GM18867 (cell line): ENCODE results near the gene NBPF11.
"Not testable (repeated sequence)": the region's sequence is repeated elsewhere in the genome, so short reads cannot be mapped to it uniquely, and the experiment has no call there.

Experiments used
- ATAC-seq: cut with Tn5 transposase; IDR thresholded peaks from one replicate; pipeline ENCODE4 v1.9.1; 2021; ENCODE audit warnings: mild to moderate bottlenecking, moderate library complexity; ENCODE audit not compliant: unreplicated experiment

NBPF11 gene

DNA sequence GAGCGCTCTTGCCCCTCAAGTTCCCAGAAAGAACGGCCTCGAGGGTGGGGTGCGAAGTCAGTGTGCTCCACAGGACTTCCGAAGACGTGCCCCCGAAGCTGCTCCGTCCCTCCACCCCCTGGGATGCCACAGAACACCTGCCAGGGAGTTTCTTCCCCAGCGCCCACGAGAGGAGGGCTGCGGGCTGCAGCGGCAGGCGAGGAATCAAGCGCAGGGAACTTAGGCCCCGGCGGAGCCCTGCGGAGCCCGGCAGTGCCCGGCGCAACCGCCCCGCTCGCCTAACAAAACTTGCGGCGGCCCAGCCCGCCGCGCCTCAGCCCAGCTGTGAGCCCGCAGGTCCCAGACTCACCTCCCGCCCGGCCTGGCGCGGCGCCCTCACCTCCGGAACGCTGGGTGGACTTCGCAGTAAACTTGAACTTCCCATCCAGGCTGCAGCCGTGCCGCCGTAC is 686 bp downstream of the NBPF11 start:
- ATAC-seq = peak; percentile 24

DNA sequence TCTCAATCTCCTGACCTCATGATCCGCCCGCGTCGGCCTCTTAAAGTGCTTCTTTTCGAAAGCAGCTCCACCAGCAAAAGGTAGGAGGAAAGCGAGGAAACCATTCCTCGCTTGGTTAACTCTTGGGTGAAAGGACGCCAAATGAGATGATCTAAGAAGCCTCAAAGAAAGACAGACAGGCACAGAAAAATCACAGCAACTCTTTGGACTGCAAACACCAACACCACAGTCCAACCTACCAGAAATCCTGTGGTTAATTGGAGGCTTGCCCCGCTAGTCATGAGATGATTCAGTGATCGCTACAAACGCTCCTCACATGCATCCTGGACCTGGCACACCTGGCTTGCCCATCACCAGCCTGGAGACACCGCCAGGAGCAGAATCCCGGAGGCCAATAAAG is 1.1 kb downstream of the NBPF11 start:
- not testable (repeated sequence) for ATAC-seq

DNA sequence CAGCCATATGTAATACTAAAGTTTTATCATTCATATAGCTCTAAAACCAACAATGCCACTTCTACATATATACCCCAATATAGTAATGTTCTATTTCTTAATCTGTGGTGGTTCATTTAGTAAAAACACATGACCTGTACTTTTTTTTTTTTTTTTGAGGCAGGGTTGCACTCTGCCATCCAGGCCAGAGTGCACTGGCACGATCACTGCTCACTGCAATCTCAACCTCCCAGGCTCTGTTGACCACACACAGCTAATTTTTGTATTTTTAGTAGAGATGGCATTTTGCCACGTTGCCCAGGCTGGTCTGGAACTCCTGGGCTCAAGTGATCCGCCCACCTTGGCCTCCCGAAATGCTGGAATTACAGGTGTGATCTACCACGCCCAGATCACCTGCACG is 2.1 kb downstream of the NBPF11 start:
- not testable (repeated sequence) for ATAC-seq

DNA sequence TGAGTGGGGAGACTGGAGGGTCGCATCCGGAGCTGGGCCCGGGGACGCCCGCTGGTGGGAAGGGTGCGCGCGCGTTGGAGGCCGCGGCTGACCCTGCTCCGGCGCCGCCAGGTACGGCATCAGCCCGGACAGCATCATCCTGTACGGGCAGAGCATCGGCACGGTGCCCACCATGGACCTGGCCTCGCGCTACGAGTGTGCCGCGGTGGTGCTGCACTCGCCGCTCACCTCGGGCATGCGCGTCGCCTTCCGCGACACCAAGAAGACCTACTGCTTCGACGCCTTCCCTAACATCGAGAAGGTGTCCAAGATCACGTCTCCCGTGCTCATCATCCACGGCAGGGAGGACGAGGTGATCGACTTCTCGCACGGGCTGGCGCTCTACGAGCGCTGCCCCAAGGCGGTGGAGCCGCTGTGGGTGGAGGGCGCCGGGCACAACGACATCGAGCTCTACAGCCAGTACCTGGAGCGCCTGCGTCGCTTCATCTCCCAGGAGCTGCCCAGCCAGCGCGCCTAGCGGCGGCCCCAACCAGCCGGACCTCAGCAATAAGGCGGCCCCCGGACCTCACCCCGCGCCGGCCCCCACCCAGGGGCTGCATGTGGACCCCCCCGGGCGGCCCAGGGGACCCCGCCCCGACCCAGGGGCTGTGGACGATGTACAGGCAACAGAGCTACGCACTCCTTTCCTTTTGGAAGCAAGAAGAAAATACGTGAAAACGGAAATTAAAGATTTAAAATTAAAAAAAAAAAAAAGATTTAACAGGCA is 2.8 kb downstream of the NBPF11 start:
- ATAC-seq = not testable (repeated sequence)

DNA sequence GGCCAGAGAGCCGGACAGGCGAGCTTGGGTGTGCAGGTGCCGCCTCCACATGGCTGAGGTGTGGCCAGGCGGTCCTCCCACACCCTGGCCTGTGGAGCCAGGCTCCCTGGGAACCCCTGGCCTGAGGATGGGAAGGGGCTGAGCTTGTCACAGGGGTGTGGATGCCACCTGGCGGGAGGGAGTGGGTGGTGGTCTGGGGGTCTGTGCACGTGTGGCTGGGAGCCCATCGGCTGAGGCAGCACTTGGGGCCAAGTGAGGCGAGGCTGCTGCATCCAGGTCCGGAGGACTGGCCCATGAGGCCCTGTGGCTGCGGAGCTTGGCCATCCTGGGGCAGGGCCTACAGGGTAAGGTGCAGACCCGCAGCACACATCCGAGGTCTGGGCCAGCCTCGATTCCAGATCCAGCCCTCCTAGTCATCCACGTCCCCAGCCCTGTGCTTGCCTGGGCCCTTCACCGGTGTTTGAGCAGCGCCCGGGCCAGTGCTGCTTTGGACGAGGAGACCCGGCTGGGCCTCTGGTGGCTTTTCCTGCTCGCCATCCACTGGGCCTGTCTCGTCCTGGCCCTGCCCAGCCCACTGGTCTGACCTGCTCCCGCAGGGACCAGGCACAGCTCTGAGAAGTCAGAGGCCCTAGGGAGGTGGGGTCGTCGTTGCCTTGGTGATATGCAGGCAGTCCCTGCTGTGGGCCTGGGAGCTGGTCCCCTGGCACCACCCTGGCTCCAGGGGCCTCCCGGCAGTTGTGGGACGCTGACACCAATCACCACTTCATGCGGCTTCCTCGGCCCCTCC is 4.8 kb downstream of the NBPF11 start:
- ATAC-seq = not testable (repeated sequence)

DNA sequence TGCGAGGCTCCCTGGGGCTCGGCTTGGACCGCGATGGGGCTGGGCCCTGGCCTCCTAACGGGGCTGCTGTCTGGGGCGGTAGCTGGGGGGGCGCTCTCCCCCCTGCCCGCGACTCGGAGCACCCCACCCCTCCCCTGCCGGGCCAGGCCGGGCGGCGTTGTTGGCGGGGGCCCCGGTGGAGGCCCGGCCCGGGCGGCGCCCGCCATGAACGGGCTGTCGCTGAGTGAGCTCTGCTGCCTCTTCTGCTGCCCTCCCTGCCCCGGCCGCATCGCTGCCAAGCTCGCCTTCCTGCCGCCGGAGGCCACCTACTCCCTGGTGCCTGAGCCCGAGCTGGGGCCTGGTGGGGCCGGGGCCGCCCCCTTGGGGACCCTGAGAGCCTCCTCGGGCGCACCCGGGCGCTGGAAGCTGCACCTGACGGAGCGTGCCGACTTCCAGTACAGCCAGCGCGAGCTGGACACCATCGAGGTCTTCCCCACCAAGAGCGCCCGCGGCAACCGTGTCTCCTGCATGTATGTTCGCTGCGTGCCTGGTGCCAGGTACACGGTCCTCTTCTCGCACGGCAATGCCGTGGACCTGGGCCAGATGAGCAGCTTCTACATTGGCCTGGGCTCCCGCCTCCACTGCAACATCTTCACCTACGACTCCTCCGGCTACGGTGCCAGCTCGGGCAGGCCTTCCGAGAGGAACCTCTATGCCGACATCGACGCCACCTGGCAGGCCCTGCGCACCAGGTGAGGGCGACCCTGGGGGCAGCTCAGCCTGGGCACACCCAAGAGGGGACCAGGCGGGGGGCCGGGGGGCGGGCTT is 5.7 kb downstream of the NBPF11 start:
- ATAC-seq = not testable (repeated sequence)

DNA sequence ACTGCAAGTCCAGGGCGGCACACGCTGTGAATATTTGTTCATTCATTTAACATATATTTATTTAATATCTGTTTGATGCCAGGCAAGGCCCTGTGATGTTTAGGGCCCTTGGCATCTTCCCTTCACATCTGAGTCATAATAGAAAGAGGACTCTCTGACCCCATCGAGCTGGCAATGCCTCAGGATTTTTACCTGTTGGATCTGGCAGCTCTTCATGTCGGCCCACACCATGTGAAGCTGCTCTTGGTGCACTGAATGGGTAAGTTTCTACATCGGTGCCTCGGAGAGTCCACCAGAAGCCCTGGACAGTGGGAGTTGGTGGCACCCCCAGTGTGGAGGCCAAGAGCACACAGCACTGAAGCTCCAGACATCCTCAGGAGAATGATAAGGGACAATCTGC is 8.9 kb downstream of the NBPF11 start:
- not testable (repeated sequence) for ATAC-seq

DNA sequence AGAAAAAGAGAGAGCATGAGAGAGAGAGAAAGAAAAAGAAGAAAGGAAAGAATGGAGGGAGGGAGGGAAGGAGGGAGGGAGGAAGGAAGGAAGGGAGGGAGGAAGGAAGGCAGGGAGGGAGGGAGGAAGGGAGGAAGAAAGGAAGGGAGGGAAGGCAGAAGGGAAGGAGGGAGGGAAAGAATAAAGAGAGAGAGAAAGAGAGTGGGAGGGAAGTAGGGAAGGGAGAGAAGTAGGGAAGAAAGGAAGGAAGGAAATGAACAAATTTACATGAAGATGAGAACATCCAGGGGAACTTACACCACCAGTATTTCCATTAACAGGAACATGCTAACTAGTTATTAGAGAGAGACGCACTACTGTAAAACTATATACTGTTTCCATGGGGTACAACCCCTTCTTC is 10.1 kb downstream of the NBPF11 start:
- not testable (repeated sequence) for ATAC-seq

DNA sequence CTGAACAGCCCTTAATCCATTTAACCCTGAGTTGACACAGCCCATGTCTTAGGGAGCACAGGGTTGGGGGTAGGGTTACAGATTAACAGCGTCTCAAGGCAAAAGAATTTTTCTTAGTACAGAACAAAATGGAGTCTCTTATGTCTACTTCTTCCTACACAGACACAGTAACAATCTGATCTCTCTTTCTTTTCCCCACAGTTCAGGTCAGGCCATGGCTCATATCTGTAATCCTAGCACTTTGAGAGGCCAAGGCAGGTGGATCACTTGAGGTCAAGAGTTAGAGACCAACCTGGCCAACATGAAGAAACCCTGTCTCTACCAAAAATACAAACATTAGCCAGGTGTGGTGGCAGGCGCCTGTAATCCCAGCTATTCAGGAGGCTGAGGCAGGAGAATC is 13.5 kb downstream of the NBPF11 start:
- ATAC-seq = not testable (repeated sequence)

DNA sequence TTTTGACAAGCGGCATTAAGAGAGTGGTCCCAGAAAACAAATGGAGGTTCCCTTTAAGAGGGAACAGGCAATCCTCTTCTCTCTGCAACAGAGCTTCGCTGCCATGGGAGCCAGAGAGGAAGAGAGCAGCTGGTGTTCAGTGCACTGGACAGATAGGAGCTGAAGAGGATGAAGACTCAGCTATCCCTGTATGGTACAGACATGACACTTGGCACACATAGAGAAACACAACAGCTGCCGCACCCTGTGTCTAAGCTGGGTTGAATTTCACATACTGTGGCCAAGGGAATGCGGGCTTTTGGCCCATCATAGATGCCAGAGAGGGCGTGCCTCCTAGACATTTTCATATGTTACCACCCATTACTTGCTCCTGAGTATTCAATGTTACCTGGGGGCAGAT is 29.7 kb downstream of the NBPF11 start:
- not testable (repeated sequence) for ATAC-seq

DNA sequence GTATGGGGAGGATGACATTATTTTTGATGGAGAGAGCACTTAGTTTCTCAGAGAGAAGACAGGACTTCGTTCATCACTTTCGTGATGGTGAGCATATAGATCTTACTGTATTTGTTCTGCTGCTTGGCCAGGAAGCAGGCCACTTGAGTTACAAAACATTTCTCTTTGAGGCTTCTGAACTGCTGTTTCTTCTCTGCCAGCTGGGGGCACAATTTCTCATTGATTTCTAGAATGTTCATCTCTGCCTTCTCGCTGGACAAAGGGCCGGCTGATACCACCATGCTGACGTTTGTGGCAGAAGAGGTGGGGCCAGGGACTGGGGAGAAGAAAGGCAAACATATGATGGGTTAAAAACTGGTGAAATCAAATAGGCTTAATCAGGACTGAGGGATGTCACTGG is 31.7 kb downstream of the NBPF11 start:
- ATAC-seq = not testable (repeated sequence)

DNA sequence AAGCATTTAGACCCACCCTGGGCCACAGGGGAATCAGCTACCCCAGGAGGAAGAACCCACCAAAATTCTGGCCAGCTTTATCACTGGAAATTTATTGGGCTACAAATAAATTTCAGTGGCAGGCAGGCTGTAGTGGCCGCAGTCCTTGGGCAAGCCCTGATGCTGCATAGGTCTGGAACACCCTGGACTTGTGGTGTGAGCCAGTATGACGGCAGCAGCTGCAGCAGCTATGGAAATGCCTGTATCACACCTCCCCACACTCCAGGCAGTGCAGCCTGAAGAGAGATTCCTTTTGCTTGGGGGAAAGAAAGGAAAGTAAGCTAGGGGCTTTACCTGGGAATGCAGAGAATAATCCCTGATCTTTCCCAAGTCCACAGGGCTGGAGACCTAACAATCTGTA is 56.3 kb downstream of the NBPF11 start:
- not testable (repeated sequence) for ATAC-seq

DNA sequence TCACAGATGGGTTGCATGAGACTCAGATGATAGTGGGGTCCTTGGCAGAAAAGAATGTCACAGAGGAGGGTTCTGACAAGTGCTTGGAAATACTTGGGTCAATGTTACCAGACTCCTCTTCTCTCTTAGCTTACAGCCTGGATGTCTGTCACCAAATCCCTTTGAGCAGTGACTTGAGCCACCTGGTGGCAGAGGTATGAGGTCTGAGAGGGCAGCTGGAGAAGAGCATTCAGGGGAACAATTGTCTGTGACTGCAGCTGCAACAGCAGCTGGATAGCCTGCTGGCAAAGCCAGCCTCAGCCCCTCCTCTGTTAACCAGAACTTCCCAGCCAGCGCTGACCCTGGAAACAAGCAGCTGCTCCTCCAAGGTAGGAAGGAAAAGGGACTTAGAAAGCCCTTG is 65.9 kb downstream of the NBPF11 start:
- not testable (repeated sequence) for ATAC-seq

DNA sequence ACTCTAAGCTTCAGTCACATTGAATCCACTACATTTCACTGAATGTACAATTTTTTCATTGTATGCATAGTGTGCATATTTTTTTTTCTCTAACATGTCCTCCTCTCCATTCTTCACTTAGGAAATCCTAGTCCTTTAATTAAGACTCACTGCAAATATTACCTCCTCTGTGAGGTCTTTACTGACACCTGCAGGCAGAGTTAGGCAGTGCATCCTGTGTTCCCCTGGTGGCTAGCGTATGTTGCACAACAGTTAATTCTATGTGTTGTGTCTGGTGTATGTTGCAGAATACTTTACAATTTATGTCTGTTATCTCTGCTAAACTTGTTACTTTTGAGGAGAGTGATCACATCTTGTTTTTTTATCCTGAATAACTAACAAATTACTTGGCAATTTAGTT is 70.9 kb downstream of the NBPF11 start:
- peak; percentile 72 for ATAC-seq

DNA sequence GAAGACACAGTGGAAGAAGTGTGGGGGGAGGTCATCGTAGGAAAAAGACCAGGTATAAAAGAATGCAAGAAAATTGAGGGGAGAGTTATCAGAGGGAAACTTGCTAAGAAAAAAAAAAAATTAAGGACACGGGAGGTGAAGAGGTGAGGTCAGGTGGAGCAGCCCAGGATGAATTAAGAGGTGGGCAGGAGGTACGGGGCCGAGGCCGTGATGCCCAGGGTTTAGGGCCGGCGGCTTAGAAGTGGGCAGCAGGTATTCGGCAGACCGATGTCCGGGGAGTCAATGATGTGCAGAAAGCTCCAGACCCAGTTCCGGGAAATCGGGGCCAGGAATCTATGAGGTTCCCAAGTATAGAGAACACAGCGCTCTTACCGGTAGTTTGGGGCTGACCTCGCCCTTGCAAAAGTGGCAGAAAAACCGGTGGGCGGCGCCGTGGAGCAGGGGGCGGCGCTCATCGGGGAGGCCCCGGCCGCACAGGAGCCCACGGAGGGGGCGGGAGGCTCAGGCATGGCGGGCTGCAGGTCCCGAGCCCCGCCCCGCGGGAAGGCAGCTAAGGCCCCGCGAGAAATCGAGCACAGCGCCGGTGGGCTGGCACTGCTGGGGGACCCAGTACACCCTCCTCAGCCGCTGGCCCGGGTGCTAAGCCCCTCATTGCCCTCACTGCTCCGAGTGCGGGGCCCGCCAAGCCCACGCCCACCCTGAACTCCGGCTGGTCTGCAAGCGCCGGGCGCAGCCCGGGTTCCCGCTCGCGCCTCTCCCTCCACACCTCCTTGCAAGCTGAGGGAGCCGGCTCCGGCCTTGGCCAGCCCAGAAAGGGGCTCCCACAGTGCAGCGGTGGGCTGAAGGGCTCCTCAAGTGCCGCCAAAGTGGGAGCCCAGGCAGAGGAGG is 73.2 kb downstream of the NBPF11 start:
- ATAC-seq = peak; percentile 68

DNA sequence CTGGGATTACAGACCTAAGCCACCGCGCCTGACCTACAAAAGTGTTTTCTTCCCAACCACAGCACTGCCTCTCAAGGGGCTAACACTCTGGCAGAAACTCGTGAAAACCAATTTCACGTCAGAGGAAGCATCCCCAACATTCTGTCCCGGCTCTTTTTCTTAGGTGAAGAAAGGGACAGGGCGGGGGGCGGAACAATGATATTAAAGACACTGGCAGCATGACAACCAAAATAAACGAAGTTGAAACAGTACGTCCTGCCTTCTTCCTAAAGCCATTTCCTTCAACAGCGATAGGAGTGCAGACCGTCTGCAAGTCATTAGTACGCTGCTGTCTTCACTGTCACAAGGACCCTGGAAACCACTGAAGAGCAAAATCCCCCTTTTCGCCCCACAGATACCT is 74.0 kb downstream of the NBPF11 start:
- not testable (repeated sequence) for ATAC-seq

DNA sequence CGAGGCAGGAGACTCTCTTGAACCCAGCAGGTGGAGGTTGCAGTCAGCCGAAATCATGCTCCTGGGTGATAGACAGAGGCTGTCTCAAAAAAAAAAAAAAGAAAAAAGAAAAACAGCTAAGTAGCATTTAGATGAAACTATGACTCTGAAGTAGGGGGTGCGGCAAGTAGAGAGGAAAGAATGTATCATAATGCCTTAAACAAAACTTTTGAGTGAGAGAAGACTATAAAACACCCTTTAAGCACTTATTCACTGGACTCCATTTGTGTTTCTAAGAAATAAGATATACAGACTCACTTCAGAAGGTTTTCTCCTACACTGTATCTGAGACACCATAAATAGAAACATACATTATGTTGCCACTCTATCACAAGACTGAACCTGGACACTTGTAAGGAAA is 74.6 kb downstream of the NBPF11 start:
- ATAC-seq = not testable (repeated sequence)

DNA sequence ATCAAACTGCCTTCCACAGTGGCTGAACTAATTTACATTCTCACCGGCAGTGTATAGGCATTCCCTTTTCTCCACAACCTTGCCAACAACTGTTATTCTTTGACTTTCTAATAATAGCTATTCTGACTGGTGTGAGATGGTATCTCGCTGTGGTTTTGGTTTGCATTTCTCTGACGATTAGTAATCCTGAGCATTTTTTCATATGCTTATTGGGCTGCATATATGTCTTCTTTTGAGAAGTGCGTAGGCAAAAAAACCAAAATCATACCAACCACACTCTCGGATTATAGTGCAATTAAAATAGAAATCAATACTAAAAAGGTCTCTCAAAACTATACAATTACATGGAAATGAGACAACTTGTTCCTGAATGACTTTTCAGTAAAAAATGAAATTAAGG is 78.7 kb downstream of the NBPF11 start:
- ATAC-seq = peak; percentile 44

DNA sequence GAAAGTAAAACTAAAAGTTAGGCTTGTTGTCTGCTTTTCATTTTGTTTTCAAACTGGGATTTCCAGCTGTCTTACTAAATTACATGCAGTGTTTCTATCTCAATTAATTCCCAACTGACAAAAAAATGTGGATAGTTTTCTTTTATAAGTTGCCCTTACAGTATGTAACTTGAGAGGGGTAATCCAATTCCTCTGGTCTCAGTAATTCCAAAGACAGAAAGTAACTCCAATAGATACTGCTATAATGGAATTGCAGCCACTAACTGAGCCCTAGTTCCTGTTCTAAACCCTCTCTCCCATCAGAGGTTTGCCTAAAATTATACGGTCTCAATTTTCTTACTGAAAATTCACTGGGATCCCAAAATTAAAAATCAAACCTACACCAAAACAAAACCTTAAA is 83.5 kb downstream of the NBPF11 start:
- not testable (repeated sequence) for ATAC-seq

DNA sequence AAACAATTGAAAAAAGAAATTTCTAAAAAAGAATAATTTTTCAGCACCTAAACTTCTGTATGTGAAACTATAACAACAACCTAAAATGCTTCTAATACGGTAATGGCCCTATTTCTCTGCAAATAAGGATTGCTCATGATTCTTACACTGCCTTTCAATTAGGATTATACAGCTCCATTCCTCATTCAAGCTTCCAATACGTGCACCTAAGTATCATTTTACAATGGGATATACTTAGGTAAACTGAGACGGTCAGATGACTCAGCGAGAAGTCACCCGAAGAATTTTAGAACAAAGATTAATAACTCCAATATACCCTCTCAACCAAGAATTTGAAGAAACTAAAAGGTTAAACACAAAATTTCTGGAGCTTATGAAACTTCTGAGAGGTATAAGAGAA is 83.9 kb downstream of the NBPF11 start:
- ATAC-seq = not testable (repeated sequence)
